ENCODE measurements around the gene CARD9.

The CARD9 gene

GRCh38 chr9:136332482-136332983, 40.9 kb downstream of the CARD9 start:
- H3K36me3 ChIP-seq (ENCODE audit: insufficient read depth, low read length), result no peaks in the 10 kb centered on the region
- TF ChIP-seq EZH2 (IDR thresholded peaks at IDR 0.05; ENCODE audit: borderline replicate concordance, low read length), result no peak
- TF ChIP-seq, protein P1, sequence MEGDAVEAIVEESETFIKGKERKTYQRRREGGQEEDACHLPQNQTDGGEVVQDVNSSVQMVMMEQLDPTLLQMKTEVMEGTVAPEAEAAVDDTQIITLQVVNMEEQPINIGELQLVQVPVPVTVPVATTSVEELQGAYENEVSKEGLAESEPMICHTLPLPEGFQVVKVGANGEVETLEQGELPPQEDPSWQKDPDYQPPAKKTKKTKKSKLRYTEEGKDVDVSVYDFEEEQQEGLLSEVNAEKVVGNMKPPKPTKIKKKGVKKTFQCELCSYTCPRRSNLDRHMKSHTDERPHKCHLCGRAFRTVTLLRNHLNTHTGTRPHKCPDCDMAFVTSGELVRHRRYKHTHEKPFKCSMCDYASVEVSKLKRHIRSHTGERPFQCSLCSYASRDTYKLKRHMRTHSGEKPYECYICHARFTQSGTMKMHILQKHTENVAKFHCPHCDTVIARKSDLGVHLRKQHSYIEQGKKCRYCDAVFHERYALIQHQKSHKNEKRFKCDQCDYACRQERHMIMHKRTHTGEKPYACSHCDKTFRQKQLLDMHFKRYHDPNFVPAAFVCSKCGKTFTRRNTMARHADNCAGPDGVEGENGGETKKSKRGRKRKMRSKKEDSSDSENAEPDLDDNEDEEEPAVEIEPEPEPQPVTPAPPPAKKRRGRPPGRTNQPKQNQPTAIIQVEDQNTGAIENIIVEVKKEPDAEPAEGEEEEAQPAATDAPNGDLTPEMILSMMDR (IDR thresholded peaks at IDR 0.05; ENCODE audit: low read length), result no peak
- H3K9me2 ChIP-seq (ENCODE audit: low read depth, low read length), result no peaks in the 10 kb centered on the region
- no peak overlapping the region for H3K9ac ChIP-seq (ENCODE audit: low read length)
- no peaks in the 10 kb centered on the region for H4K20me1 ChIP-seq (ENCODE audit: insufficient read depth, low read length)
- no peaks in the 10 kb centered on the region for H3K79me2 ChIP-seq (ENCODE audit: insufficient read depth, low read length)
- H3K9me3 ChIP-seq (ENCODE audit: low read length), result no peaks in the 10 kb centered on the region
- H3F3A ChIP-seq (ENCODE audit: insufficient read depth, low read length), result no peaks in the 10 kb centered on the region
- no peak overlapping the region for H3K27ac ChIP-seq (ENCODE audit: low read depth, low read length, poor library complexity, severe bottlenecking)
- no peak overlapping the region for H3K4me2 ChIP-seq (ENCODE audit: low read length)
- H3K27me3 ChIP-seq (ENCODE audit: insufficient read depth, low read length), result peaks cover 2% of the 10 kb centered on the region; the same call in 1 of the 2 replicates
- no peaks in the 10 kb centered on the region for H3K4me1 ChIP-seq (ENCODE audit: insufficient read depth, low read length, severe bottlenecking)
- H3K4me3 ChIP-seq (ENCODE audit: low read depth, low read length, poor library complexity, severe bottlenecking), result no peak overlapping the region
- H2AFZ ChIP-seq (ENCODE audit: low read length), result no peak overlapping the region

DNA sequence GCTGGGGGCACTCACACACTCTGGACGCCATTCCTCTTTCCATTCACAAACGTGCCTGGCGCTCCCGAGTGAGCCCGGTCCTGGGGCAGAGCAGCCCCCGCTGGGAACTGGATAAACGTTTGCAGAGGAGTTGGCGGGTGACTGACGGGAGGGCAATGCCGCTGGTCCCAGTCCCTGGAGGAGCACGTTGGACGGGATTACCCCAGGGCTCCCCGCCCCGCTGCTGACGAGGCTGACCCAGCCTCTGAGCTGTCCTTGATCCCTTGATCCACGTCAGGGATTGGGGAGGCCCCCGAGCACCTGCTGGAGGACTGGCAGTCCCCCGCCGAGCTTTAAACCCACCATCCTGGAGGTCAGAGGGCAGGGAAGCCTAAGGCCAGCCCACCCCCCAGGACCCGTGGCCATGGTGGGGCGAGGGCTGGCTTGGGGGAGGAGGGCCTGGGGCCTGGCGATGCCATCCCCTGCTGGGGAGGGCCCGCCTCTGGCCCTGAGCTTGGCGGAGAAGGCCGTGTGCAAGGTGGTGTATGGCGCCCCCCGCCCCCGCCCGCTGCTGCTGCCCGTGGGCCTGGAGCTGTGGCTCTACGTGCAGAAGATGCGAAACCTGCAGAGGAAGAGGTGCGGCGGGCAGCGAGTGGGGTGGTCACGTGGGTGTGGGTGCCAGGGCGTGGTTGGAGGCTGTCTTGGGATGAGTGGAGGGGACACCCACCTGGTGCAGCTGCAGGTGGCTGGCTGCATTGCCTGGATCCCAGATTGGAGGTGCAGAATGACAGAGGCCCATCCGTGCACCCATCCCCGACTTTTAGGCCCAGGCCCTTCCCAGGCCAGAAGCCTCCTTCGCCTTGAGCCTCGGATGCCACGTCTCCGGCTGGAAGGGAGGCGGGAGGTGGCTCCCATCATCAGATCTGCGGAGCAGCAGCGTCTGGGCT, 41.6 kb downstream of the CARD9 start:
- H2AFZ ChIP-seq (ENCODE audit: low read length), result no peak overlapping the region
- no peak overlapping the region for H3K4me3 ChIP-seq (ENCODE audit: low read depth, low read length, poor library complexity, severe bottlenecking)
- no peaks in the 10 kb centered on the region for H3K9me2 ChIP-seq (ENCODE audit: low read depth, low read length)
- H4K20me1 ChIP-seq (ENCODE audit: insufficient read depth, low read length), result no peaks in the 10 kb centered on the region
- H3K27me3 ChIP-seq (ENCODE audit: insufficient read depth, low read length), result no peaks in the 10 kb centered on the region; the same call in 1 of the 2 replicates
- H3K4me1 ChIP-seq (ENCODE audit: insufficient read depth, low read length, severe bottlenecking), result no peaks in the 10 kb centered on the region
- no peak overlapping the region for H3K27ac ChIP-seq (ENCODE audit: low read depth, low read length, poor library complexity, severe bottlenecking)
- H3K9ac ChIP-seq (ENCODE audit: low read length), result no peak overlapping the region
- H3K4me2 ChIP-seq (ENCODE audit: low read length), result no peak overlapping the region
- H3K79me2 ChIP-seq (ENCODE audit: insufficient read depth, low read length), result no peaks in the 10 kb centered on the region
- H3K36me3 ChIP-seq (ENCODE audit: insufficient read depth, low read length), result no peaks in the 10 kb centered on the region
- H3K9me3 ChIP-seq (ENCODE audit: low read length), result no peaks in the 10 kb centered on the region
- no peak for TF ChIP-seq EZH2 (IDR thresholded peaks at IDR 0.05; ENCODE audit: borderline replicate concordance, low read length)
- TF ChIP-seq, protein P1 (IDR thresholded peaks at IDR 0.05; ENCODE audit: low read length), result no peak
- no peaks in the 10 kb centered on the region for H3F3A ChIP-seq (ENCODE audit: insufficient read depth, low read length)

GRCh38 chr9:136331030-136331429, 42.4 kb downstream of the CARD9 start:
- Histone ChIP-seq H3K9me2 (ENCODE audit: low read depth, low read length) (no peaks in the 10 kb centered on the region), H3K4me3 (ENCODE audit: low read depth, low read length, poor library complexity, severe bottlenecking) (no peak overlapping the region), H2AFZ (ENCODE audit: low read length) (no peak overlapping the region), H3K27me3 (ENCODE audit: insufficient read depth, low read length) (no peaks in the 10 kb centered on the region; the same call in 1 of the 2 replicates), H3K27ac (ENCODE audit: low read depth, low read length, poor library complexity, severe bottlenecking) (no peak overlapping the region), H3K79me2 (ENCODE audit: insufficient read depth, low read length) (no peaks in the 10 kb centered on the region), H3K4me2 (ENCODE audit: low read length) (no peak overlapping the region), H3K9ac (ENCODE audit: low read length) (no peak overlapping the region), H3F3A (ENCODE audit: insufficient read depth, low read length) (no peaks in the 10 kb centered on the region), H3K4me1 (ENCODE audit: insufficient read depth, low read length, severe bottlenecking) (no peaks in the 10 kb centered on the region), H3K9me3 (ENCODE audit: low read length) (no peaks in the 10 kb centered on the region), H3K36me3 (ENCODE audit: insufficient read depth, low read length) (no peaks in the 10 kb centered on the region), H4K20me1 (ENCODE audit: insufficient read depth, low read length) (no peaks in the 10 kb centered on the region)
- TF ChIP-seq, protein P1 (IDR thresholded peaks at IDR 0.05; ENCODE audit: low read length), result no peak
- no peak for TF ChIP-seq EZH2 (IDR thresholded peaks at IDR 0.05; ENCODE audit: borderline replicate concordance, low read length)

All from OCI-LY1 (cell line).